Testis (tissue), 3 donors: ENCODE data around the gene FAM120AOS. TPM values are rescaled to one million over a fixed set of nuclear protein-coding genes. Genes with fewer than 3 reads are reported as not detected.

Experiments
- DNase-seq: peaks from one replicate; pipeline ENCODE4 v3.0.0-alpha.2; 2019
- H3K27ac ChIP-seq, 2 donors: fragments of 200-600 bp; sonication (generic); one replicate each; pipeline ENCODE4 v1.5.1; 2019
- H3K27me3 ChIP-seq: fragments of 200-600 bp; sonication (generic); one replicate; pipeline ENCODE4 v1.5.1; 2019
- H3K36me3 ChIP-seq: fragments of 200-600 bp; sonication (generic); one replicate; pipeline ENCODE4 v1.5.1; 2017; ENCODE audit warnings: low read depth; ENCODE audit errors: missing control alignments
- H3K4me1 ChIP-seq: fragments of 200-600 bp; sonication (generic); one replicate; pipeline ENCODE4 v1.5.1; 2019
- H3K4me3 ChIP-seq, 2 donors: fragments of 200-600 bp; sonication (generic); one replicate each; pipeline ENCODE4 v1.5.1; 2017 to 2019
- H3K9me3 ChIP-seq: fragments of 200-600 bp; sonication (generic); one replicate; pipeline ENCODE4 v1.5.1; 2017
- CTCF ChIP-seq, 3 experiments: fragments of 450-650 bp in 2 of 3; fragments of 200-600 bp in 1 of 3; sonication (generic) in 1 of 3; IDR thresholded peaks; one replicate each; pipeline ENCODE4 v1.5.1; 2016 to 2019; ENCODE audit warnings: antibody characterized with exemption in 3 of 3, mild to moderate bottlenecking in 2 of 3, moderate library complexity in 1 of 3
- POLR2A ChIP-seq: fragments of 450-650 bp; IDR thresholded peaks from one replicate; pipeline ENCODE4 v1.6.1; 2017; ENCODE audit warnings: antibody characterized with exemption, mild to moderate bottlenecking, moderate library complexity
- WGBS, 2 donors: methylation state at CpG; one replicate each; pipeline ENCODE4 v1.1.5; 2018; 5-methylcytosine and 5-hydroxymethylcytosine counted together
- intact Hi-C: fragments of 100-400 bp; cut with DNase I; formaldehyde crosslinking; loops from one replicate; pipeline ENCODE4 v1.15.1; 2023; ENCODE audit warnings: low total_unique reads
- polyA plus RNA-seq: library from polyadenylated mRNA; stranded (reverse); fragments of 350-450 nt; fragmentation: Illumina TruSeq; extraction: RNeasy Lipid Tissue Mini Kit (QIAGEN cat#74804); gene quantifications from one replicate; pipeline ENCODE4 v1.2.3, GENCODE V29; 2014; ENCODE audit warnings: low read depth, low replicate concordance; ENCODE audit not compliant: insufficient read depth
- small RNA-seq, 2 donors: library from RNA; depleted of rRNA; stranded (forward); fragments of <200 nt; gene quantifications; one replicate each; pipeline ENCODE3, GENCODE V24; 2016
- total RNA-seq, 2 donors: library from RNA; depleted of rRNA; stranded (reverse); fragments of >200 nt; gene quantifications; one replicate each; pipeline ENCODE4 v1.2.3, GENCODE V29; 2016

FAM120AOS gene
- total and polyA plus RNA-seq, 3 donors from 2014 or later = 34.9 to 62.0 (median 40.9) TPM

- no peak overlapping the region for H3K4me3 ChIP-seq
- WGBS, 2 donors = 92% methylated on average over 5 of the region's 5 CpGs
- H3K27ac ChIP-seq = no peak overlapping the region
- H3K4me1 ChIP-seq = no peaks in the 10 kb centered on the region
- no peaks in the 10 kb centered on the region for H3K27me3 ChIP-seq
- intact Hi-C loops = no loop called here
- TF ChIP-seq CTCF (IDR thresholded peaks at IDR 0.05) (no peak), POLR2A (no peak)
- no peak for DNase-seq
- H3K9me3 ChIP-seq = no peaks in the 10 kb centered on the region
- no peaks in the 10 kb centered on the region for H3K36me3 ChIP-seq
Observed at GRCh38 chr9:93406371-93406770, 47.0 kb downstream of the FAM120AOS start.

DNA sequence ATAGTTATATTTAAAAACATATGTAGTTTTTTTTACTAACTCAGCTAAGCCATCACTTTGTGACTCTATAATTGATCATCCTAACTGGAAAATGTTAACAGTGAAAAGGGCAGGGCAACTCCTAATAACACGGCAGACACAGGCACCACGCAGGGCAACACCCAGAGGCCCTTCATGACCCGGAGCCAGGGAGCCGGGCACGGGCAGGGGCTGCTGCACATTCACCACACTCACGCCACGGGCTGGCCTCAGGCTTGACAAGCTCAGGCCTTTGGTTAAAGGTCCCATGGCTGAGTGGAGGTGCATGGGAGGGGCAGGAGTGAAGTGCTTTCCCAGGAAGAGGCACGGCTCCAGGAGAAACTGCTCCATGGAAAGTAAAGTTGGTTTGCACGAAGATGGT lies 54.9 kb downstream of the FAM120AOS start:
- Histone ChIP-seq H3K27me3 (no peaks in the 10 kb centered on the region), H3K36me3 (no peaks in the 10 kb centered on the region), H3K4me1 (no peaks in the 10 kb centered on the region), H3K27ac (no peak overlapping the region), H3K4me3 (no peak overlapping the region), H3K9me3 (no peaks in the 10 kb centered on the region)
- 87 to 95% methylated on average over 9 of the region's 9 CpGs for WGBS, 2 donors
- intact Hi-C loops = no loop called here
- no peak for DNase-seq
- TF ChIP-seq CTCF (IDR thresholded peaks at IDR 0.05) (no peak), POLR2A (no peak)

DNA sequence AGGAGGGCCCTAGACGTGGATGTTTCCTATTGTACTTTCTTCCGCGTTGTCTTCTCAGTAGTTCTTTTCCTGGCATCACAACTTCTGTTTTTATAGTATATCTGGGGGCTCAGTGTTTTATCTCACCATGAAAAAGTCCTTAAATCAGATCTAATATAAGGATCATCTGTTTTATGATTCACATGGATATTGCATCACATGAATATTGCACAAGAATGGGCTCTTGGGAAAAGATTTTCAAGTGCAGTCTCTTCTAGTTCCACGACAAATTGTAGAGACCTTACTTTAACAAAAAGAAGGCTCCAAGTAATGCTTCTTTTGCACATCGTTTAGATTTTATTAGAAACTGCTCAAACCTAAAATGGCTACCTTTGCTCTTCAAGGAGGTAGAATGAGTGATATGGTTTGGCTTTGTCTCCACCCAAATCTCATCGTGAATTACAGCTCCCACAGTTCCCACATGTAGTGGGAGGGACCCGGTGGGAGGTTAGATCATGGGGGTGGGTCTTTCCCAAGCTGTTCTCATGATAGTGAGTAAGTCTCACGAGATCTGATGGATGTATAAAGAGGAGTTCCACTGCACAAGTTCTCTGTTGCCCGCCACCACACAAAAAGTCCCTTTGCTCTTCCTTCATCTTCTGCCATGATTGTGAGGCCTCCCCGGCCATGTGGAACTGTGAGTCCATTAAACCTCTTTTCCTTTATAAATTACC lies 55.6 kb downstream of the FAM120AOS start:
- Histone ChIP-seq H3K4me1 (no peaks in the 10 kb centered on the region), H3K27ac (no peak overlapping the region), H3K27me3 (no peaks in the 10 kb centered on the region), H3K4me3 (no peak overlapping the region), H3K36me3 (no peaks in the 10 kb centered on the region), H3K9me3 (no peaks in the 10 kb centered on the region)
- TF ChIP-seq POLR2A (no peak), CTCF (IDR thresholded peaks at IDR 0.05) (no peak)
- DNase-seq = no peak
- WGBS, 2 donors = 71 to 73% methylated on average over 10 of the region's 10 CpGs
- intact Hi-C loops = no loop called here

Small RNA genes lying within 50 kb of the gene (small RNA-seq; reads per million reads assigned to genes)
- 0 reads per million in 2 donors for gene RF00019

Other genes starting within 250 kb of the FAM120AOS start
- gene FAM120A, start 1.9 kb downstream of the FAM120AOS start, total RNA-seq = 10 to 100 TPM; 73.9 to 81.5 TPM
- gene FAM120A, start 1.9 kb downstream of the FAM120AOS start, polyA plus RNA-seq = 39.3 TPM
- gene PHF2, start 123.0 kb upstream of the FAM120AOS start, total RNA-seq = 10 to 100 TPM; 19.6 to 20.6 TPM
- gene PHF2, start 123.0 kb upstream of the FAM120AOS start, polyA plus RNA-seq = 22.1 TPM